MM.1S (cell line): ENCODE measurements around the gene ECHDC3.

Experiments used
- CTCF ChIP-seq: fragments of 300-600 bp; sonication (generic); IDR thresholded peaks from 2 replicates; pipeline ENCODE4 v1.5.1; 2016; ENCODE audit warnings: antibody characterized with exemption, low read length, mixed read lengths
- EZH2 ChIP-seq: fragments of 300-600 bp; sonication (generic); optimal IDR thresholded peaks from 2 replicates; pipeline ENCODE3; 2017; ENCODE audit warnings: low read depth, mild to moderate bottlenecking, antibody characterized with exemption, low read length, mixed read lengths

DNA sequence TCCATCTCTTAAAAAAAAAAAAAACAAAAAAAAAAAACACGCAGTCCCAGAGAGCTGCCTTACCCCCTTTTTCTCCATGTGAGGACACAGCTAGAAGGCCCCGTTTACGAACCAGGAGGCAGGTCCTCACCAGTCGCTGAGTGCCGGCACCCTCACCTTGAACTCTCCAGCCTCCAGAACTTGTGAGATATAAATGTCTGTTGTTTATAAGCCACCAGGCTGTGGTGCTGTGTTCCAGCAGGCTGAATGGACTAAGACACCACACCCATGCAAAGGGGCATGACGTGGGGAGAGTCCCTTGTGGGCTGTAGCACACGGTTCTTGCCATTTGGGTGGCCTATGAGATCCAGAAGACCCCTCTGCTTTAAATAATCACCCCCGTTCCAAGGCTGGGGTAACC, 17.2 kb downstream of the ECHDC3 start:
- no peak for TF ChIP-seq CTCF
- no peak for TF ChIP-seq EZH2
